ENCODE results near the gene SCN4A. TPM values are rescaled to one million over a fixed set of nuclear protein-coding genes. Genes with fewer than 3 reads are reported as not detected.

The SCN4A gene
- total and polyA plus RNA-seq, 2 of the 13 experiments (the other 11 are each of a cell fraction or from before 2014, with no cell fraction given) = 0.02 to 0.03 TPM

- no peak for TF ChIP-seq ZNF597 (CRISPR knock-in tag; IDR thresholded peaks at IDR 0.05)
- no peak for TF ChIP-seq SP4 (CRISPR knock-in tag; IDR thresholded peaks at IDR 0.05)
Observed at GRCh38 chr17:63985387-63986140, 12.8 kb upstream of the SCN4A start (continued).

GRCh38 chr17:63984651-63985386 lies 12.1 kb upstream of the SCN4A start:
- no peak overlapping the region for H3K9ac ChIP-seq (ENCODE audit: insufficient read depth, low read depth, low read length)
- peaks cover 43% of the 10 kb centered on the region for H3K4me1 ChIP-seq (ENCODE audit: insufficient read depth, low read length)
- ATAC-seq (no peak), DNase-seq (ENCODE audit: low spot score) (peak; percentile 38), FAIRE-seq (no peak)
- no peak overlapping the region for H3K4me3 ChIP-seq (replicated peaks in 1 of 3; ENCODE audit: insufficient read depth in 1 of 3, low read depth in 2 of 3, low read length in 3 of 3)
- no peak overlapping the region for H3K27ac ChIP-seq (ENCODE audit: extremely low read length, insufficient read depth, low read length)
- peaks cover 8% of the 10 kb centered on the region for H3K9me3 ChIP-seq (ENCODE audit: low read length)
- no peaks in the 10 kb centered on the region for H3K79me2 ChIP-seq (ENCODE audit: insufficient read depth, low read length)
- 33% methylated on average over 16 of the region's 16 CpGs for WGBS (ENCODE audit: low lambda C conversion rate)
- peaks cover 13 to 46% of the 10 kb centered on the region in 2 experiments; a peak in 4 of 5 replicates for H3K27me3 ChIP-seq (ENCODE audit: control insufficient read depth in 1 of 2, insufficient read depth in 2 of 2, low read length in 2 of 2)
- CTCF ChIA-PET (ENCODE audit: low intra/inter-chr PET ratio, low total read pairs) = interaction anchor here (1.2 kb wide), 1 partner anchor 66 kb away, joined by 5 read pairs; the partner anchor contains the start of gene GH1
- POLR2A ChIA-PET = no interaction called here
- no TSS peak for BruUV-seq (replicated peaks)
- in situ Hi-C loops (cut with HindIII; ENCODE audit: extremely low pct_ligation_motif_present, low pct_unique_long_range_greater_than_20kb) (no loop called here), intact Hi-C loops (cut with micrococcal nuclease; ENCODE audit: unreplicated experiment) (no loop called here)
- H2AFZ ChIP-seq (ENCODE audit: low read length) = no peak overlapping the region
- H3K36me3 ChIP-seq (replicated peaks in 1 of 2; ENCODE audit: control insufficient read depth in 1 of 2, insufficient read depth in 2 of 2, low read length in 2 of 2) = no peaks in the 10 kb centered on the region
- H4K20me1 ChIP-seq (ENCODE audit: insufficient read depth, low read length) = no peaks in the 10 kb centered on the region
- H3K4me2 ChIP-seq (ENCODE audit: low read depth, low read length) = no peak overlapping the region
- TF ChIP-seq ZBTB37 (CRISPR knock-in tag; IDR thresholded peaks at IDR 0.05) = no peak
- TF ChIP-seq CREB1 (IDR thresholded peaks at IDR 0.05) = peak; percentile 26; the same call in 1 of the 2 replicates
- TF ChIP-seq CREB1 (CRISPR knock-in tag; IDR thresholded peaks at IDR 0.05) = no peak
- no peak for TF ChIP-seq ZBTB2 (CRISPR knock-in tag; IDR thresholded peaks at IDR 0.05; ENCODE audit: low read depth)
- TF ChIP-seq HNRNPH1 (optimal IDR thresholded peaks at IDR 0.05; ENCODE audit: low read depth, low read length) = no peak
- TF ChIP-seq ZNF512B (CRISPR knock-in tag; IDR thresholded peaks at IDR 0.05; ENCODE audit: borderline replicate concordance) = no peak
- TF ChIP-seq ZBTB3 (CRISPR knock-in tag; IDR thresholded peaks at IDR 0.05; ENCODE audit: borderline replicate concordance, low read depth) = no peak
- no peak for TF ChIP-seq SNAI1 (CRISPR knock-in tag; IDR thresholded peaks at IDR 0.05; ENCODE audit: borderline replicate concordance)
- TF ChIP-seq RFX5 (IDR thresholded peaks at IDR 0.05; ENCODE audit: low read depth, low read length) = no peak
- no peak for TF ChIP-seq ZEB1 (IDR thresholded peaks at IDR 0.05; ENCODE audit: insufficient replicate concordance, low read depth)
- no peak for TF ChIP-seq ZNF234 (CRISPR knock-in tag; conservative IDR thresholded peaks at IDR 0.05)
- TF ChIP-seq JUN (CRISPR knock-in tag; IDR thresholded peaks at IDR 0.05) = peak; percentile 70; the same call in 1 of the 2 replicates

Data from HepG2 (cell line).